ENCODE data around the gene ALLC.
"Not testable (repeated sequence)": the region's sequence is repeated elsewhere in the genome, so short reads cannot be mapped to it uniquely, and the experiment has no call there.

Gene ALLC

DNA sequence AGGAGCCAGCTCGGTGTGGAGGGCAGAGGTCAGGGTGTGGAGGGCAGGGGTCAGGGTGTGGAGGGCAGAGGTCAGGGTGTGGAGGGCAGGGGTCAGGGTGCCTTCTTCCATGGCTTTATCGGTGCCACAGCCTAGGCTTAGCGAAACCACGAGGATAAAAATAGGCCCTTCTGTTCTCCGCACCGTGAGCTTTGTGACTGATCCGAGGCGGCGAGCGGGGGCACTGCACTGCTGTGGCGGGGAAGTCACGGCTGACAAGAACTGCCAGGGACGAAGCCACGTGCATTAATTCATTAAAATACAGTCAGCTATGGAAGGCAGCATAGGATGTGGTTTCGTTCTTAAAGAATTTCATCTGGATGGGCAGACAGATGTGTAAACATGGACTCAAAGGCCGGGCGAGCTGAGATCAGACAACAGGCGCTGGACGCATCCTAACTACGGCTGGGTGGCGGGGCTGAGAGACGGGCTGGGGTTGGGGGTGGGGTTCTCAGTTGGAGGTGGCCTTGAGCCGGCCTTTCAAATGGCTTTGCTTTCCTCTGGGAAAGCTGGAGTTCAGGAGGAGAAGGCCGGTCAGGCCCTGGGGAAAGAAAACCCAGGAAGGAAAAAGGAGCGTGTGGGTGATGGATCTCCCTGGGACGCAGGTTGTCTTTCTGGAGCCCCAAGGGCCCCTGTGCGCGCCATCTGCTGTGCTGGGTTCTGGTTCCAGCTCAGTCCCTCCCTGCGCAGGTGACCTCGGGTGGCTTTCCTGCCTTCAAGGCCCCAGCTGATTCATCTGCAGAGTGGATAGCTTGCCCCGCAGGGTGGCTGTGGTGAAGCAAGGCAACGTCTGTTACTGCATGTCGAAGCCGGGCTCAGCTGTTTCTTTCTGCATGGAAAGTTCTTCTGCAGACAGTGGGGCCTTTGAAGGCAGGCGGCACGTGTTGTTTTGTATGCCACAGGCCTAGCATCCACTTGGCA is 958 bp upstream of the ALLC start:
- DNase-seq, result no peak

DNA sequence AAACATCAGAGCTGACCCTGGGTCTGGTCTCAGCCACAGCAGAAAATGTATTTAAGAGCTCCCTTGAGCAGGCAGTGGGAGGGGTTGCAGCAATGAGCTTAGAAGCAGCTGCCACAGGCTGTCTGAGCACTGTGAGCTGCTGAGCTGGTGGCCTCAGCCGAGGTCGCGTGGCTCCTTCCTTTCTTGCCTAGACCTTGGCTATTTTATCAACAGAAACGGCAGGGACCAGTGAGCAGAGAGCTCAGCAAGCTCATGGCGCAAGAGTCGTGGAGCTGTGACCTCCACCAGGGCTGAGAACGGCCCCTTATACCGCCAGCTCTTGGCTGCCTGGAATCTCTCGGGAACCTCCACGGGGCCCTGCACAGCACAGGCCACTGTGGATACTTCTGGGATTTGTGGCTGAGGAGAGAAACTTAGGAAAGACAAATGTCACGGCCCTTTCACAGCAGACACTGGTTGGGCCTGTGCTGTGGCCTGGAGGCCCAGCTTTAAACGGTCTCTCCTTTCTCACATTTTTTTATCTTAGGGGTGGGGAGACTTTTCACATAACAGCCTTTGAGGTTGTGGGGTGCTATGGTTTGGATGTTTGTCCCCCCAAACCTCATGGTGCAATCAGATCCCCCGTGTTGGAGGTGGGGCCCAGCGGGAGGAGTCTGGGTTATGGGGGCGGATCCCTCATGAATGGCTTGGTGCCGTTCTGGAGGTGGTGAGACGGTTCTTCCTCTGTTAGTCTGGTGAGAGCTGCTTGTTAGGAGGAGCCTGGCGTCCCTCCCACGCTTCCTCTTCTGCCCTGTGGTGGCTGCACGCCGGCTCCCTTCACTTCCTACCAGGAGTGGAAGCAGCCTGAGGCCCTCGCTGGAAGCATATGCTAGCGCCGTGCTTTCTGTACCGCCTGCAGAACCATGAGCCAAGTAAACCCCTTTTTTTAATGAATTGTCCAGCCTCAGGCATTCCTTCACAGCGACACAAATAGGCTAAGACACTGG is 1.7 kb downstream of the ALLC start:
- DNase-seq, result no peak

GRCh38 chr2:3660640-3661039 is 2.6 kb downstream of the ALLC start:
- DNase-seq, result not testable (repeated sequence)

GRCh38 chr2:3661149-3661660 is 3.2 kb downstream of the ALLC start:
- no peak for DNase-seq

DNA sequence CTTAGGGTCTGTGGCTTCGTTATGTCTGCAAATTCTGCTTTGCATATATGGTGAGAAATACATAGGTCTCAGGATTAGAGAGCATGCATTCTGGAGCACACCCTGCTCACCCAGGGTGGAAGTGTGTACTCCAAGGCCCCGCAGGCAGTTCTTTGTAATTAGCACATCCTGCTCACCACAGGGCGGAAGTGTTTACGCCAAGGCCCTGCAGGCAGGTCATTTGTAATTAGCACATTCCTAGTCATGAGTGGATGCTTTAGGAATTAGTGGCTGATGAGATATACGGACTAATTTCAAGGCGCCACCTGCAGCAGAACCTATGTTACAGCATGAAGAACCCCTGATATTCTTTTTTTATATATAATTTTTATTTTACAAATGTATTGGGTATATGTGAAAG is 4.2 kb downstream of the ALLC start:
- no peak for DNase-seq

DNA sequence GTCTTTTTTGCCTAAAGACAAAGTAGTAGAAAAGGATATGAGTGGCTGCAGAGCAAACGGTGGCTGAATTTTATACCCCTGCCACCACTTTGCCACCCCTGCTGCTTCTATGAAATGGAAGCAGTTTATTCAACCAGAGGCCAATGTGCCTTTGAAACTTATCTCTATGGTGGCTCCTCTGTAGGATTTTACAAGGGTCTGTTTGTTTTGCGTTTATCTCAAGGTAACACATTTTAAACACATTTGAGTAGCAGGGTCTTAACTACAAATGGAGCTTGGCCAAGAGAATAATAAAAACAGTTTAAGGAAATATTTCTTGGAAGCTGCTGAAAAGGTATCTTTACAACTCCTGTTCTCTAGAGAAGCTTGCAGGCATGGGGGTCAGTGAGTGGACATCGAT is 6.1 kb downstream of the ALLC start:
- no peak for DNase-seq

DNA sequence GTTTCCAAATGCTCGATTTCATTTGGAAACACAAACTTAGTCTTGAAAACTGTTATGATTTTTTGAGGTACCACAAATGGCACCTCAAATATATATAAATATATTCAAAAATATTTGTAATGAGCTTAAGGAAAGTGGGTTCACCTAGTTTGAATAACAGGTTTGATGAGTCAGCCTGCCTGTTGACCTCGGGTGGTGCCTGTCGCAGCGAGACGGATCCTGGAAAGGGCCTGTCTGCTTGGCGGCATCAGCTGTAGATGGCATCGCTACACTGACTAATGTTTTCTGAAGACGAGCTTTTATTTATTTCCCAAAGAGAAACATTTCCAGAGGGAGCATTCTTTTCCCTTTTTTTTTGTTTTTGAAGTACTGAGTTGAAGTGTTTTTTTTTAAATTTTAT is 6.9 kb downstream of the ALLC start:
- DNase-seq, result no peak

DNA sequence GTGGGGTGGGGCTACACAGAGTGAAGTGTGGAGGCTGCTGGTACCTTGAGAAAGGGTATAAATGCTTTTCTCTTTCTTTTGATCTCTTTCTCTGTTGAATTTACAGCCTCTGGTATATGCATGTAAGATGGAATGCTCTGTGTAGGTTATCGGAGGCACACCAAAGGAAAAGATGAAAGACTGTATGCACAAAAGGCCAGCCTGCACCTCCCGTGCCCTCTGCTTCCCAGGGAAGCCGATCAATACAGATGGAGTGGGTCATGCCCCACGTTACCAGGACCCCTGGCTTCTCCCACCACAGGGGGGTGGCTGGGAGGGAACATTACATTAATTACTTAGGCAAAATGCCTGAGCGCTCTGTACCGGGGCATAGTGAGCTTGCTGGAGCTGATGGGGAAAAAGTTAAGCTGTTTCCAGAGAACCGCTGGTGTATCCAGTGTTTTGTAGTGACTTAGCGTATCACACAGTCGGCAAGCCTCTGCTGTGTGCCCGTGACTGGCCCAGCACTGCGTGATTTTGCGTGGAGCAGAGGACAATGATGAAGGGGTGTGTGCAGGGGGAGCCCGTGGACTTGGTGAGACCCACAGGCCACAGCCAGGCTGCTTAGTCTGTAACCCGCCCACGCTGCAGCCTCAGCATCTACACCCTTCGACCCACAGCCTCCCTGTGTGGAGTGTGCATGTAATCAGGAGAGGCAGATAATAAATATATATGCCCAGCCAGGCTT is 8.0 kb downstream of the ALLC start:
- no peak for DNase-seq

- no peak for DNase-seq
Observed at GRCh38 chr2:3666613-3666975, 8.6 kb downstream of the ALLC start.

DNA sequence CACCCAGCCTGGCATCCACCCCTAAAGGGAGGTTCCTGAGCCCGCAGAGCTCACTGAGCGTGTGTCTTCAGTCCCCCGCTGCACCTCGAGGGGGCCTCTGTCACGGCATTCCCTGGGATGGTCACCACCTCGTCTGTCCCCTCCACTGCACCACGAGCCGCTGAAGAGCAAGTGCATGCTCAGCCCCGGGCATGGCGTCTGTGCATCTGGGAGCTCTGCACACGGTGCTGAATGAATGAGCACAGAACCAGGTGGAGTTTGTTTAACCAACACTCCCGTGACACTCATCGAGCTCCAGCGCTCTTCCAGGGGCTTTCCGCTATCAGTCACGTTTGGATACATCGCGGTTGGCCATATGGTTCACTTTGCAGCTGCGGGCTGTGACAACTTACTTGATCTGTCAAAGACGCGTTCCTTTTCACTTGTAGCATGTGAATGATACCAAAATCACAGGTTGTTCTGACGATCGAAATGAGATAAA is 9.2 kb downstream of the ALLC start:
- no peak for DNase-seq

- DNase-seq, result no peak
Observed at GRCh38 chr2:3669656-3670055, 11.7 kb downstream of the ALLC start.

DNA sequence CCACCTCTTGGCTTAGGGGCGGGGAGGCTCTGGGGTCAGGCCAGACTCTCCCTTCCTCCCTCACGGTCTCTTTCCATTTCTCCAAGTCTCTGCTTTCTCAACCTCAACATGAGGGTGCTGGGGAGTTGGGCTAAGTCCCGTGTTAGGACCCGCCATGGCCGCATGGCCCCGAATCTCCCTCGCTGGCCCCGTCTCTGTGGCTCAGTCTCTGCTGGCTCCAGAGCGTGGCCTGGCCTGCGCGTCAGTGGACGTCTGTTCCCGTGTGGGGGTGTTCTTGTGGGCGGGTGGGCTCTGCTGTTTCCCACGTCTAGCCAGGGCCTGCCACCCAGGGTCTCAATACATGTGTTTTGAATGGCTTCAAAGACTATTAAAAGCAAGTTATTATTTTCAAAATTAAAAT is 12.4 kb downstream of the ALLC start:
- no peak for DNase-seq

GRCh38 chr2:3670941-3671340 is 12.9 kb downstream of the ALLC start:
- no peak for DNase-seq

DNA sequence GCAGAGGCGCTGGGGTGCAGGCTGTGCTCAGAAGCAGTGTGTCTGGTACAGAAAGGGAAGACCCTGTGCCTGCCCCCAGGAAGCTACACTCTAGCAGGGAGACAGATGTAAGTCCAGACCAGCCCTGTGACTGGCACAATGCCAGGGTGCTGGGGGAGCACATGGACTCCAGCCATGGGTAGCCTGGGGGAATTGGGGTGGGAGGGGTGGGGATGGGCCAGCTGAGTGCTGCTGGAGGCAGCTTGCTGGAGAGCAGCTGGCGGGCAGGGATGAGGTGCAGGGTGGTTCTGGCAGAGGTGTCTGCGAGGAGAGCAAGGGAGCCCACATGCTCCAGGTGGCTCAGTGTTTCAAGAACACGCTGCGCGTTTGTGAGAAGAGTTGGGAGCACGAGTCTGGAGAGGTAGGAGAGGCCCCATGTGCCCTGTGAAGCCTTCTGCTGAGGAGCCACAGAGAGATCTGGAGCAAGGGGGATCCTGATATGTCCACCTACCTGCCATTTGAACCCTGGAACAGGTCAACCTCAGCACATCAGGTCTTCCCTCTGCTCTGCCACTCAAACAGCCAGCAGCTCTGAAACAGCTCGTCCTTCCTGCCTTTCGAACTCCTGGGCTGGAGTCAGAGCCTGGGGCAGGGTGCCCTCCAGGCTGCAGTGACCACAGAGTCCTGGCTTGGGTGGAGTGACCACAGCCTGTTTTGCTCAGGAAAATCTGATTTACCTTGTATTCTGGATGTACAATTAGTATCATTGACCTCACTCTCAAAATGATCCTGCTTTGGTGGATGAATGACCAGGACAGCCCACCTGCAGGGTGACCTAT is 15.1 kb downstream of the ALLC start:
- DNase-seq, result no peak

DNA sequence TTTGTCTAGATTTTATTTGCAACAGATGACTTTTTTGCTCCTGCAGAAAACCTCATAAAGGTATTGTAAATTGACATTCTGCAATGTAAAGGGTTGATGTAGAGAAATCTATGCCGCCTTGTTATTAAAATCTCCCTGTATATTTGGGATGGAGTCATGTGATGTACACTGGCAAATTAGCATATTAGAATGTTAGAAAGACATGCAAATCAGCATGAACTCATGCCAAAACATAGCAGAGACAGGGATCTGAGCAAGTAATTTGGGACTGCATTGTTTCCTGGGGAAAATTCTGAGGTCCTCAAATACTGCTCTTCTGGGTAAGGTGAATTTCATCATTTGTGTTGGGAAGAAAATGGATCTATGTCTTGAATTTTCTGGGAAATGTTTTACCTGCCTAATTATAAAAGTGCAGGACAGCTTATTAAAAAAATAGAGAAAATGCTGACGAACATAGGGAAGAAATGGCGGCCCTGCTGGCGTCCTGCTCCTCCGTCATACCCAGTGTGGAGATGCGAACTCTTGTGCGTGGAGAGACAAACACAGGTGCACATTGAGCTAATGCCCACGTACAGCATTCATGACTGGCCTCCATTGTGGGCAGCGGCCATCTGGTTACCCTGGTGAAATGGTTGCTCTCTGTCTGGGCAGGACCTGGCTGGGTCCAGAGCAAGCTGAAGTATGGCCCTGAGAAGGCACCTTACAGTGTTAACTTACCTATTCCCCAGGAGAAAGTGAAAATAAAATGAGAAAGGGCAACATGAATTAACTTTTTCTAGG is 16.3 kb downstream of the ALLC start:
- DNase-seq, result no peak

GRCh38 chr2:3675687-3676086 is 17.7 kb downstream of the ALLC start:
- no peak for DNase-seq

DNA sequence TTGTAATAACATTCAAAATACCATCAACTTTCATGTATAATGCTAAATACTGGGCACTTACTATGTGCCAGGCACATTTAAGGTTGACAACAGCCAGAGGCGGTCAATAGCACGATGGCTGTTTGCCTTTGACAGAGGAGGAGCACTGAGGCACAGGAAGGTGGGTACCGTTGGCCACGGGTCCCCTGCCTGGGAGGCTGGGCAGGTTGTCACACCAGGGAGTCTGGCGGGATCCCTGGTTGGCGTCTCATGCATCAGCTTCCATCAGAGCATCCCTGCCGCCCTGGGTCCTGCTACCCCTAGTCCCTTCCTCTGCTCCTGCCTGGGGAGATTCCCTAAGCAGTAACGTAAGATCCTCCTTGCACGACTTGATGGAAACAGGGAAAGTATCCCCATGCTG is 19.4 kb downstream of the ALLC start:
- DNase-seq, result no peak

- no peak for DNase-seq
Observed at GRCh38 chr2:3678212-3678611, 20.2 kb downstream of the ALLC start.

- no peak for DNase-seq
Observed at GRCh38 chr2:3679180-3679579, 21.2 kb downstream of the ALLC start.

GRCh38 chr2:3679616-3680393 is 21.8 kb downstream of the ALLC start:
- DNase-seq, result no peak

All from T-helper 9 cell (primary cell).